ENCODE results near the gene RGS5.
"Not testable (repeated sequence)": the region's sequence is repeated elsewhere in the genome, so short reads cannot be mapped to it uniquely, and the experiment has no call there.

RGS5 gene

DNA sequence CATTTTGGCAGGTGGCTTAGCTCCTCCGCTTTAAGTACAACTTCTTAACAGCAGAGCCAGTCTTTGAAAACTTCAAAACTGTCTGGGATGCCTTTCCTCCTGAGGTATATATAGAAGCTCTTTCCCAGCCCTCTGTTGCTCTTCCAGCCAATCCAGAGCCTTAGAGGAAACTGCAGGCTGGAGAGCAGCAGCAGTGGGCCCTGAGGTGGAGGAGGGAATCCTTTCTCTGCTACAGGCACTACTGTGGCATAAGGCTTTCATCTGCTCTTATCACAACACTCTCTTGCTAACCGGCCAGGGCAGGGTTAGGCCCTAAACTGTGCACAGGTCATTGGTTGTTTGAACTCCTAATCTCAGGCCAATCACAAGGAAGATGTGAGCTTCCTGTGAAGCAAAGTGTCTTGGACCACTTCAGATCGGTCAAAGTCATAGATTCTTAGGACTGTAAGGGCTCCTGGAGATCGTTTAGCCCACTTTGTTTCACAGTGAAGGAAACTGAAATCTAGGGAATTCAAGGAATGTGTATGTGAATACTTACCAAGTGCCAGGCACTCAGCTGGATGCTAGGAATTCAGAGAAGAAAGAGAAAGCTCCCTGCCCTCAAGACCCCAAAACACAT lies at the start of gene RGS5:
TSS of gene RGS5 (minus strand) at position 84 of the 619 bp plus-strand sequence. CDS start at position 3, 81 bp downstream.
- DNase-seq: peak; percentile 70

- DNase-seq: no peak
These were observed 47.8 kb upstream of the RGS5 start for GRCh38 chr1:163250382-163250974.

DNA sequence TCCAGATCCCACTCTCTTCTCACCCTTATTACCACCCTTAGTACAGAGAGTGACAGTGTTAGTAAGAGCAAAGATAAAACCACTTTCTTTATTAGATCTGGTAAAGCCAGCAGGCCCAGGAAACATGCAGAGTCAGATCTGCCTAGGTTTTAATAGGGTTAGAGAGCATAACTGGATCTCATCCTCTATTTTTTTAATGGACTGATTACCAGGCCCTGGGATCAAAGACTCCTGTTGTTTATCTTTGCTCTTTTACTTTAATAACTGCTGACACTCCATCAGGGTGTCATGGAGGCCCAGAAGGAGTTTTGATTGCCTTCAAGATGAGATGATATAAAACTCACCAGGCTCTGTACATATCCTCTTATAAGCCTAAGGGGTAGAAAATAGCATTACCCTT lies 45.3 kb upstream of the RGS5 start:
- no peak for DNase-seq

DNA sequence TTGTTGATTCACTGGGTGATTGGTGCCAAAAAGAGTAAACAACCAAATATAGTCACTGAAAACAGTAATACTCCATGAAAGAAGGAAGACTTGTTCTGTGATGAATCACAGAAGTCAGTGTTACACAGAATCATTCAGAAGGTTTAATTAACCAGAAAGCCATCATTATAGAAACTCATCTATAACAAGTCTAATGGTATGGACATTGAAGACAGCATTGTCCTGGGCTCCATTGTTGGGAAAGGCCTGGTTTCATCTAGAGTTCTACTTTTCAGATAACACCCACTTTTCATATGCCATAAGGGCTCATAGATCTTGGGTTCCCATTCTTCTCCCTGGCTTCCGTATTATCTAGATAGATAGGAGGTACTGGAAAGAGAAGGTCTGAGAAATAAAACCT lies 41.9 kb upstream of the RGS5 start:
- DNase-seq: not testable (repeated sequence)

- no peak for DNase-seq
These were observed 39.0 kb upstream of the RGS5 start for GRCh38 chr1:163241746-163242145.

DNA sequence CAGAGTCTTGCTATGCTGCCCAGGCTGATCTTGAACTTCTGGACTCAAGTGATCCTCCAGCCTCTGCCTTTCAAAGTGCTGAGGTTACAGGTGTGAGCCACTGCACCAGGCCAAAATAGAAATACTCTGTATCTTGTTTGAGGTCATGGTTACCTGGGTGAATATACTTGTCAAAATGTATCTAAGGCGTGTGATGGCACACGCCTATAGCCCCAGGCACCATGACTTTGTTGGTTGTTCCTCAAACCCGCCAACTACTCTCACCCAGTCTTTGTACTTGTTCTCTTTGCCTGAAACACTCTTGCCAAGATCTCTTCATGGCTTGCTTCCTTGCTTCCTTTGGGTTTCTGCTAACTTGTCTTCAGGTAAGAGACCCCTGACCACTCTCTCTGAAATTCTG lies 38.0 kb upstream of the RGS5 start:
- no peak for DNase-seq

DNA sequence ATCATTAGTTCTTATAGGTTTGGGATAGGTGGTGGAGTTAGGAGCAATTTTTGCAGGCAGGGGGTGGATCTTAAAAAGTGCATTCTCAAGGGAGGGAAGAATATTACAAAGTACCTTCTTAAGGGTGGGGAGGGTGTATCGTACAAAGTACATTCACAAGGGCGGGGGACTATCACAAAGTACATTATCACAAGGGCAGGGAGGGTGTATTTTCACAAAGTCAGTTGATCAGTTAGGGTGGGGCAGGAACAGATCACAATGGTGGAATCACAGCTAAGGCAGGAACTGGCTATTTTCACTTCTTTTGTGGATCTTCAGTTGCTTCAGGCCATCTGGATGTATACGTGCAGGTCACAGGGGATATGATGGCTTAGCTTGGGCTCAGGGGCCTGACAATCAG lies 30.9 kb upstream of the RGS5 start:
- not testable (repeated sequence) for DNase-seq

GRCh38 chr1:163231385-163231784 lies 28.7 kb upstream of the RGS5 start:
- DNase-seq: peak; percentile 78

DNA sequence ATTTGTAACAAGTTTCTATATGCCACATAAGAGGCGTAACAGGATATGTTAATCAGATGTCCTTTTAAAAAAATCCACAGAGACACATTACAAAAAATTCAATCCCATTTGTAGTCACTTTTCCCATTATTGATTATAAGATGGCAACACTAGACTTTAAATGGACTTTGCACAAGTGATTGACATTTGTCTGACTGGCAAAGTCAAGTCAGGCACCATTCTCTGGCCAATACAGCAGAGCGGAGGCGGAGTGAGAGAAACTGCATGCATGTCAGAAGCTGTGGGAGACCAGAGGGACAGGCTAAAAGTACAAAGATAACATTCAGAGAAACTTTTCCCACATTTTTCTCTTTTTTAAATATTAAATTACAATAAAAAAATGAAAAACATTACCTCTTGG lies 28.1 kb upstream of the RGS5 start:
- DNase-seq: no peak

DNA sequence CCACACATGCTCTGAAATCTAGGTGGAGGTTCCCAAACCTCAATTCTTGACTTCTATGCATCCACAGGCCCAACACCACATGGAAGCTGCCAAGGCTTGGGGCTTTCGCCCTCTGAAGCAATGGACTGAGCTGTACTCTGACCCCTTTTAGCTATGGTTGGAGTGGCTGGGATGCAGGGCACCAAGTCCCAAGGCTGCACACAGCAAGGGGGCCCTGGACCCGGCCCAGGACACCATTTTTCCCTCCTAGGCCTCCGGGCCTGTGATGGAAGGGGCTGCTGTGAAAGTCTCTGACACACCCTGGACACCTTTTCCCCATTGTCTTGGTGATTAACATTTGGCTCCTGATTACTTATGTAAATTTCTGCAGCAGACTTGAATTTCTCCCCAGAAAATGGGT lies 25.6 kb upstream of the RGS5 start:
- DNase-seq: not testable (repeated sequence)

DNA sequence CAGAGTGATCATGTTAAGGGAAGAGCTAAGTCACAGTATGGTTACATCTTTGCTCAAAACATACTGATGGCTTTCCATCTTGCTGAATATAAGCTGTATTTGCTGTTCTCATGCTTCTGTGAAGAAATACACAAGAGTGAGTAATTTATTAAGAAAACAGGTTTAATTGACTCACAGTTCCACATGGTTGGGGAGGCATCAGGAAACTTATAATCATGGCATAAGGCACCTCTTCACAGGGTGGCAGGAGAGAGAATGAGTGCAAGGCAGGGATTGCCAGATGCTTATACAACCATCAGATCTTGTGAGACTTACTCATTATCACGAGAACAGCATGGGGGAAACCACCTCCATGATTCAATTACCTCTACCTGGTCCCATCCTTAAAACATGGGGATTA lies 24.4 kb upstream of the RGS5 start:
- DNase-seq: peak; percentile 91

GRCh38 chr1:163213626-163214025 lies 10.9 kb upstream of the RGS5 start:
- no peak for DNase-seq

DNA sequence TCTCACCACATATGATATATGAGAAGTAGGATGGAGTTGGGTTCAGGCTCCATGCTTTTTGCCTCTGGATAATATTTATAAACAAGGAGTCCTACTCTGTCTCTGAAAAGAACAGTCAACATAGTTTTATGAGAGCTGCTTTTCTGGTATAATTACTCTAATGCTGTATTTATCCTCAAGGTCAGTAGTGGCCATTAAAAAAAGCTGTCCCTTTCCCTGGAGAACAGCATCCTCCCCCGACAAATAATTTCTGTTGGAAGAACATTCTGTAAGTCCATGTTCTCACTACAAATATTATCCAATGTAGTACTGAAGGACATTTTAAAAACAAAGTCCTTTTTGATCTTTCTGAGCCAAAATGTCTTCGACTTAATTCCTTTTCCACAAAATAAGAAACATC lies 9.0 kb upstream of the RGS5 start:
- no peak for DNase-seq

DNA sequence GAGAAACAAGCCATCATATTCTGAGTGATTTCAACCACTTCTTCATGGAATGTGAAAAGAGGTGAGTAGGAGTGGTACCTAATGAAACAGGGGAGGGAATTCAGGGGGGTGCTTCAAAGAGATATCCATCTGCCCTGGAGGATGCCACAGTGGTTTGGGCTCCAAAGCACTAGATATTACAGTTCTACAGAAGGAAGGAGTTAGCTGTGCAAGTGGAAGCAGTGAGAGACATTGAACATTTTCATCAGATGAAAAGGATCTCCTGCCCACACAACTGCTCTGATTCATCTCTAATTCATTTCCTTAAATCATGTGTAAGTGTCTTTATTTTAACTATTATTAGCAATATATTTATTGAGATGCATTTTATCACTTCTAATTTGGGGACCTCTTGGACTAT lies 2.8 kb upstream of the RGS5 start:
- DNase-seq: peak; percentile 23

DNA sequence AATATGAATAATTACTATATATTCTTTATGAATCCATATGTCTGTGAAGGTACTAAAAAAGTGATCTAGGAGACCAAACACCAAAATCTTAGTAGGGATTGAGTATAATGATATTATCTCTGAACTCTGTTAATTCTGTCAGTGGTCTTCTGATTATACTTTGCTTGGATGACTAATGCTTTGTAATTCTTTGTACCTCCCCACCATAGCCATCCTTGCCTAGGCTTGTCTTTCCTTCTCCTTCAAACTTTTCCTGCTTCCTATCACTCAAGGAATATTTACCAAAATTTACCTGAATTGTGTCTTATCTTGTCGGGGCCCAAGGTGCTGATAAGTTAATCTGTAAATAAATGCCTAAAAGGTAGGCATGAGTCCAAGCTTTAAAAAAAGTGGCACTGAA lies 845 bp upstream of the RGS5 start:
- DNase-seq: no peak

- DNase-seq: peak; percentile 51
These were observed 810 bp downstream of the RGS5 start for GRCh38 chr1:163201906-163202305.

GRCh38 chr1:163197022-163197421 lies 5.7 kb downstream of the RGS5 start:
- no peak for DNase-seq

DNA sequence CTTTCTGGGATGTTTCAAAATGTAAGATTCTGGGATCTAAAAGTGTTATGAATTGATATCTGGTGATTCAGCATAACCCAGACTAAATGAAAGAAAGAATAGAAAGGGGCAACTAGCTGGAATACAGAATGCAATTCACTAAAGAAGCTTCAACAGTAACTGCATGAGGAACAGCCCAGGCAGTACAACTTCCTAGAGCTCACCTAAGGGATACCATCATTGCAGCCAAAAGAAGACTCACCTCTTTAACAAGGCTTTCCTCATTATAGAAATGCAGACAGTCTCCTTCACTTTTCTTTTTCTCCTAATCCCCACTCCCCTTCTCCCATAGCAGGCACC lies 6.3 kb downstream of the RGS5 start:
- no peak for DNase-seq

GRCh38 chr1:163195728-163196448 lies 6.8 kb downstream of the RGS5 start:
- DNase-seq: peak; percentile 26

DNA sequence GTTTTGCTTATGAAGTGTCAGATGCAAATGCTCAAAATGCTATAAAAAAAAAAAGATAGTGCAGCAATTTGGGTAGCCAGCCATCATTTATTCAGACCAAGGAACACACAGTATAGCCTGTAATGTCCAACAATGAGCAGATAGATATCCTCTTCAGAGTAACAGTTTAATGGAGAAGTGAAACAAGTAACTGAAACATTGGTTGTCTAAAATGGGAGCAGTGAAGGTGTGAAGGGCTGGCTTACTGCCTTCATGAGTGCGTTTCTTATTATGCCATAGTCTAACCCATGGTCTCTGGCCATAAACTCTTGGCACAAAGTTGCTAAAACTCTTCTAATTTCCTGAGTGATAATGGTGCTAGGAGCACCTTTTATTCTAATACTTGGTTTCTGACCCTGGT lies 11.4 kb downstream of the RGS5 start:
- no peak for DNase-seq

DNA sequence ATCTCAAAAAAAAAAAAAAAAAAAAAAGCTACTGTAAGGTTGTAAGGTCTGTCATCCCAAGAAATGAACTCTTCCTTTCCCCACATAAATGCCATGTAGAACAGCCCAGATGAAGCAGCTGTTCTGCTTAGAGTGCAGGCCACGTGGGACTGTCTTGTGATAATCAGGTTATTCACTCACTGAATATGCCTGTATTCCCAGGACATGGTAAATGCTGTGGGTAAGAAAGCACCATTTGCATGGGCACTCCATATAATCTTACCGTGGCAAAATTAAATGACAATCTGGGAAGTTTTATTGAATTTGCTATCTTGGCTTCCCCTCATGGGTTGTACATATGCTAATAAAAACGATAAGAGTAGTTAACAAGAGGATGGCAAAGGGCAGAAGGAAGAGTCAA lies 13.8 kb downstream of the RGS5 start:
- DNase-seq: no peak

DNA sequence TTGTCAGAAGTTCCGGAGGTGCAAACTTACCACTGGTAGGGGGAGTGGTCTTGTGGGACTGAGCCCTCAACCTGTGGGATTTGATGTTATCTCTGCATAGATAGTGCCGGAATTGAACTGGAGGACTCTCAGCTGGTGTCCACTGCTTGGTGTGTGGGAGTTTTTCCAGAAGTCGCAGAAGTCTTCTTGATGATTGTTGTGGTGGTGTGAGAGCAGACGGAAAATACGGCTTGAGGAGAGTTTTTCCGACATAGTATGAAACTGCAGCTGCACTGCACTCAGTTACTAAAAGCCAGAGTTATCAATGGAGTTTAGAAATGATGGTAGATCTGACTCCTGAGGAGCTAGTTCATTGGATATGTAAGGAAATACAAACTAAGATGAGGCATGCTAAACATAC lies 14.9 kb downstream of the RGS5 start:
- DNase-seq: no peak

- no peak for DNase-seq
These were observed 15.9 kb downstream of the RGS5 start for GRCh38 chr1:163186862-163187261.

GRCh38 chr1:163182330-163182949 lies 20.3 kb downstream of the RGS5 start:
- no peak for DNase-seq

Measured in kidney glomerular epithelial cell (primary cell).